Anterior cingulate cortex (tissue), 58 donors: ENCODE results near the gene SCFD2.
"Not testable (repeated sequence)": the region's sequence is repeated elsewhere in the genome, so short reads cannot be mapped to it uniquely, and the experiment has no call there.

Experiments
- DNase-seq, 58 donors: peaks; one replicate each; lab custom pipeline; 2025; lab: John Stamatoyannopoulos, UW

SCFD2 gene

DNA sequence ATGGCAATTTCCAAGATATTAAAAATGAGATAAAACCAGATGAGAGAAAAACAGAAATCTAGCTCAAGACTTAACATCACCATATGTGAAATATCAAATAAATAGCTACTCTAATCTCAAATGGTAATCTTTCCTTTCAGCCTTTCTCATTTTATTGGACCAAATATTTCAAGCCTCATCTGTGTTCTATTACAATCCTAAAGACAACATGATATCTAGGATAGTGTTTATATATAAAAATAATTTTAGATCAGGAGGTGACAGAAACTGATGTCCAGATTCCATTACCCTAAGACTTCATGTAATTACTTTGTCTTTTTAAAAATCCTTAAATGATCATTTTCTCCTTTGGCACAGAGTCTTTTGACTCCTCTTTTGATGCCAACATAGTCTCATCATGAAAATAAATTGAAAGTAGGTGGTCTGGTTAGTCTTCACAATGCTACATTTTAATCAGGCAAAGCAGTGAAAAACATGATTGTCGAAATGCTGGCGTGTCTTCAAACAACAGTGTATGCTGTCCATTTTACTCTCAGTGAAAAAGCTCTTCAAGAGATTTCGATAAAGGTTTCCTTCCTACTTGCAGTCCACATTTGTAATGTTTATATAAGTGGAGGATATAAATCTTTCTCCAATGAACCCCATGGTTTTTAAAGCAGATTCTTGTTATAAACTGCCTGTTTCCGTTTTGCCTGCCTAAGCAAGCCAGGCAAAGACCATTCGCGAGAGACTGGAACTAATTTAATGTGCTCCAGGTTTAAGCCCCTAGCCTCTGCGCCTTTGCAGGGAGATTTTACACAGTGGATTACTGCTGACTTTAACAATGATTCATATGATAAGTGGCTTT, 169.8 kb downstream of the SCFD2 start:
- no peak for DNase-seq

- DNase-seq, result no peak
These were observed 171.1 kb downstream of the SCFD2 start for GRCh38 chr4:53194727-53195126.

DNA sequence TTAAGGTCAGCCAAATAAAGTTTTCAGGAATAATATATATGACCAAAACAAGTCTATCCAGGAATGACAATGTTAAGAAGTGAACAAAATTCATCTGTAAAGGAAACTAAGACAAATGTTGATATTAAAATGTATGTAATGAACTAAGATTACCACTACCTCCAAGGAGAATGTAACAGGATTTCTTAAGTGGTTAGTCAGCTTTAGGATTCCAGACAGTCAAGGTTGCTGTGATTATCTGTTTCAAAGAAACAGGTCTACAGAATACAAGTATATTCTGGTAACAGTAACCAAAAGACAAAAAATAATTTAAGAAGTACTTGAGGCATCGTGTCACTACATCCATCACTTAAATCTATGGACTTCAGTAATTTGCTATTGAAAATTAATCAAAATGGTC, 172.8 kb downstream of the SCFD2 start:
- DNase-seq, result no peak

DNA sequence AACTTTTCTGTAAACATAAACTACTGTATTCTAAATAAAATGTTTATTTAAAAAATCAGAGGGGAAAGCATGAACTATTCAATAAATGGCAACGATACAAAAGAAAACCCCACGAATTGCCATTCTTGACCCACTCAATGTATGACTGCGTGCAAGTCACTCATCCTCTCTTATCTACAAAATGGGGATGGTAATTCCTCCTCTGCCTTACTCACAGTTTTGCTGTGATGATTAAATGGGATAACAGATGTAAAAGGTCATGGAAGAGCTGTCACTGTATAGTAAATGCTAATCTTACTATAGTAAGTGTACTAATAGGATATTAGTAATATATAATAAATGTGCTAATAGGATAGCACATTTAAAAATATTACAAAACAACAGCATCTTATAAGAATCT, 173.4 kb downstream of the SCFD2 start:
- no peak for DNase-seq

- no peak for DNase-seq
These were observed 173.9 kb downstream of the SCFD2 start for GRCh38 chr4:53191997-53192396.

DNA sequence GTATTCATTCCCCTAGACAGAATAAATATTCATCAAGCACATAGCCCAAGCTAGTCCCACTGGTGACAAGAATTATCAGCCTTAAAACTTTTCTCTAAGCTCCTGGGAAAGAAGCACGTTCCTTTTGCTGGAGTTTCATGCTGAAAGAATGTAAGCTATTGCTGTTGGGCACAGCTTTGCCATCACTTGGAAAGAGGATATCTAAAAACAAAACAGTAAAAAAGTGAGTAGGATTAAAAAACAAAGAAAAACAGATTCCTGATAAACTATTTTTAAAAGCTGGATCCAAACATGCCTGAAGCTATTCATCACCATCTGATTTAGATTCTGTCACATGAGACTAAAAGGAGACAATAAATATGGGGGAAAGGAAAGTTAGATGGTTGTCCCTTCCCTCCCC, 176.8 kb downstream of the SCFD2 start:
- no peak for DNase-seq

DNA sequence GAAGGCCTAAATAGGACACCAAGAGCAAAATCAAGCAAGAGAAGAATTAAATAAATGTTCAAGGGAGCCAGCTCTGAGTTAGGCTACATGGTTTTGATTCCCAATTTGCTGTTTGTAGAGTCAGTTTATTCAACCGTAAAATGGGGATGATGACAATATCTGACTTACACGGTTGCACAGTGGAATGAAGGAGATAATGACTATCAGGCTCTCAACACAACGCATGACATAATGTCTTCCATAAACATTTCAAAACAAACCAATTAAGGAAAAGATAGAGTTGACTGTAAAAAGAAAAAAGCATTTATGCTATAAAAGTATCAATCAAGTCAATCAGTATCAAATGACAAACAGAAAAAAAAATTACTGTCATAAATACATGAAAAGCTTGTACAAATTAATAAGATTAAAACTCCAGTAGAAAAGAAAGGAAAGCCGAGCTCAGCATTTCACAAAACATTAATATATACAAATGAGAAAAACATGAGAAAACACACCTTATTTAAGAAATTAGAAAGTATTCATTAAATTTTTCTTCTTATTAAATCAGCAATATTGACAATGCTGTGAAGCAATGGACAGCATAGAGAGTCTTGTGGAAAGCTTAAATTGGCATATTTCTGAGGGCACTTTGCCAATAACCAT, 179.0 kb downstream of the SCFD2 start:
- no peak for DNase-seq

DNA sequence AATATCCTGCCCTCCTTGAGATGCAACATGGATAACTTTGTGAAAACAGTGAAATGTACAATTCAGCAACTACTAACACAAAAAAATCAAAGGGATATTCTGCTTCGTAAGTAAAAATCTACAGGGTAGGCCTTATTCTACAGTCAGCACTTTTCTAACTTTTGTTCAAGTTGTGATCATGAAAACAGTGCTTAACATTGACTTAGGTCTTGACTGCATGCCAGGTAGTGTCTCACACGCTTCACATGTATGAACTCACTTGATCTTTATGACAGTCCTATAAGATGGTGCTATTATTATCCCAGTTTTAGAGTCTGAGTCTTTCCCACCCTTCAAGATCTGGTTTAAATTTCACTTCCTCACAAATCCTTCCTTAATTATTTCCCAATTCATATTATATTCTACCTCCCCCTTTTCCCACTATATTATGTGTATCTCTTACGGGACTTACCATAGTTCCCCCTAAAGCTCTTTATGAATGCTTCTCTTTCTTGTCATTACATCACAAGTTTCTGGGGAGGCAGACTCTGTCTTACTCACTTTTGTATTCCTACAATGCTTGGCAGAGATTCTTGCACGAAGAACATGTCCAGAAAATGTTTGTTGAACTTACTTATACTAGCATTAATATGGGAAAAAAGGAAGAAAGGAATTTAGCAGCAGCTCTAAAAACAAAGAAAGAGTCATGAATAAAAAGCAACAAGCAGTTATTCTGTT, 179.8 kb downstream of the SCFD2 start:
- no peak for DNase-seq

DNA sequence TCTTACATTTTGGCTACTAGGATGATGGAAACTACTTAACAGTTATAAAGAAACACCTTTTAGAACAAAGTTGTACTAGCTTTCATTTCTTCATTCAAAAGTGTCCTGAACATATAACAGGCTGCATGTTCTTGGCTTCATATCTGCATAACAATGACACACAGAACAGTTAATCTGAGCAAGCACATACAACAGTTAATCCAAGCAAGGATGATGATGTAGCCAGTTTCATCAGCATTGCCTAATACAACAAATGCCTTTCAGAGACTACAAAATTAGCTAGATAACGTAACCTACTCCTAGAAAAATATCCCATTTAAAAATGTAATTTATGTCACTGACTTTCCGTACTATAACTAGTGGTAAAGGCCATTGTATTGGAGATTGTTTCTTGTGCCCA, 182.1 kb downstream of the SCFD2 start:
- no peak for DNase-seq

- not testable (repeated sequence) for DNase-seq
These were observed 188.1 kb downstream of the SCFD2 start for GRCh38 chr4:53177751-53178150.

GRCh38 chr4:53175640-53176039, 190.2 kb downstream of the SCFD2 start:
- DNase-seq, result no peak

DNA sequence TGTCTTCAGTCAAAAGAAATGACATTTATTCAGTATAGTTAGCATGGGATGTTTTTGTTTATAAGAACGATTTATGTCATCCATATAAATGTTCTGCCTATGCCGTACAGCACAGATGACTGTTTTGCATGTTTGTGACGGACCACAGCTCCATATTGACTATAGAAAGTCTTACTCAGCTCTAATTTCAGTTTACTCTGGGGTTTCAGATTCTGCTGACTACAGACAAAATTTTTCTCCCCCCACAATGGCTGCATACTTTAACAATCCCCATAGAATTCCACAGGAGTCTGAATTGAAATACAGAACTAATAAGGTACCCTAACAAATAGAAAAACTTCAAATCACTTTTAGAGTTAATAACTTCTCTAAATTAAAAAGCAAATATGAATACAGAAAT, 191.0 kb downstream of the SCFD2 start:
- DNase-seq, result no peak

- DNase-seq, result no peak
These were observed 192.3 kb downstream of the SCFD2 start for GRCh38 chr4:53173576-53173975.

DNA sequence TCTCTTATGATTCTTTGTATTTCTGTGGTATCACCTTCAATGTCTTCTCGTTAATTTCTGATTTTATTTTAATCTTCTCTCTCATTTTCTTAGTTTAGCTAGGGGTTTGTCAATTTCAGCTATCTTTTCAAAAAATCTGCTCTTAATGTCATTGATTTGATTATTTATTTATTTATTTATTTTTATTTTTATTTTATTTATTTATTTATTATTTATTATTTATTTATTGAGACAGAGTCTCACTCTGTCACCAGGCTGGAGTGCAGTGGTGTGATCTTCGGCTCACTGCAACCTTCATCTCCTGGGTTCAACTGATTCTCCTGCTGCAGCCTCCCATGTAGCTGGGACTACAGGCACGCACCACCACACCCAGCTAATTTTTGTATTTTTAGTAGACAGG, 194.1 kb downstream of the SCFD2 start:
- DNase-seq, result no peak

GRCh38 chr4:53169695-53170617, 195.9 kb downstream of the SCFD2 start:
- DNase-seq, result no peak

DNA sequence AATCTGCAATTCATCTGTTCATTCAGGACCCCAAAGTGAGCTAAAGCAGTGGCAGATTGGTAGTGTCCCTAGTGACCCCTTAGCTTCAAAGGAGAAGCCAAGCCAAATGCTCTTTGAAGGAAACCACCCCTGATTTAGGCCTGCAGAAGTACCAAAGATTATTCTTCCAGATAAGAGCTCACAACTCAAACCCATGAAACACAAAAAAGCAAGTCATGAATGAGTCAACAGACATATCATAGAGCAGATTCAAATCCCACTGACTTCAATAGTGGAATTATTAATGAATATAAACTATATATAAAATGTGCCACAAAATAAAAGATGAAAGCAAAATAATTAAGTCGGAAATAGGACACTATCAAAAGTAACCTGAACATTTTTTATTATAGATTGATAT, 197.6 kb downstream of the SCFD2 start:
- DNase-seq, result no peak

DNA sequence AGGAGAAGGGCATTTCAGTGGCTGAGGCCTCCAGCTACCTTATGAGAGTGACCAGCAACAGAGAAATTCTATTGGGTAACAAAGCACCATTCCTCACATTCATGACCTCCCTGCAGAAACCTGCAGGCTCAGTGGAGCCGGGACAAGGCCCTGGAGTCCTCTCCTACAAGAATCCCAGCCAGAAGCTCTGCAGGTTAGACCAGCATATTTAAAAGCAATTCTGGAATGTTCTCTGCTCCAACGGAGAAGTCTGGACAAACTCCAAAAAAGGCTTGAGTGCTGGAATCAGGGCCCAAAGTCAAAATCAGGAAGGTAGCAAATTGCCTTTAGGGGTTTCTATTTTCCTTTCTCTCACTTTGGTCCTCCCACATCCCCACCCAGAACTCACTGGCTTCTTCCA, 202.9 kb downstream of the SCFD2 start:
- DNase-seq, result no peak

DNA sequence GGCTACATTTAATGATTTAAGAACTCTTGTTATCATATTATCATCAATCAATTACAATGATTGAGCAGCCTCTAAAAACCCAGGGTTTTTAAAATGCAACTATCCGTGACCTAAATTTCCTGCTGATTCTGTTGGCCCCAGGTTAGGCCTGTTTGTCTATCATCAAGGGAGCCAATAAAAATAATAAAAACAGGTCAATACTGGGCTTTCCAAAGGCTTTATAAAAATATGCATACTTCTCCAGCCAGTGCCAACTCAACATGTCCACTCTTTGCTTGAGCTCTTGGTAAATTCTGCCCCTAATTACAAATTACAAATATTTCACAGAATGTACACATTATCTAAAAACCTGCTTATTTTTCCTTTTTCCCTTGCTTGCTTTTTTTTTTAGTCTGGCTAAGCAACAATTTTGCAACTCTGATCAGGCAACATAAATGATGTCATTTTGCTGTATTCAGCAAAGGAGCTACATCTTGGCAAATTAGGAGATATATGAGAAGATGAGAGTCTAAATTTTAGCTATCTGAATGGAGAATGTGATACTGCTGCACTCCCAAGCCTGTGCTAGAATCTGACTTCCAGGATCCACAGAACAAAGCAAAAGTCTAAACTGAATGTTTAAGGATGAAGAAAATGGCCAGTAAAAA, 204.0 kb downstream of the SCFD2 start:
- DNase-seq, result no peak

DNA sequence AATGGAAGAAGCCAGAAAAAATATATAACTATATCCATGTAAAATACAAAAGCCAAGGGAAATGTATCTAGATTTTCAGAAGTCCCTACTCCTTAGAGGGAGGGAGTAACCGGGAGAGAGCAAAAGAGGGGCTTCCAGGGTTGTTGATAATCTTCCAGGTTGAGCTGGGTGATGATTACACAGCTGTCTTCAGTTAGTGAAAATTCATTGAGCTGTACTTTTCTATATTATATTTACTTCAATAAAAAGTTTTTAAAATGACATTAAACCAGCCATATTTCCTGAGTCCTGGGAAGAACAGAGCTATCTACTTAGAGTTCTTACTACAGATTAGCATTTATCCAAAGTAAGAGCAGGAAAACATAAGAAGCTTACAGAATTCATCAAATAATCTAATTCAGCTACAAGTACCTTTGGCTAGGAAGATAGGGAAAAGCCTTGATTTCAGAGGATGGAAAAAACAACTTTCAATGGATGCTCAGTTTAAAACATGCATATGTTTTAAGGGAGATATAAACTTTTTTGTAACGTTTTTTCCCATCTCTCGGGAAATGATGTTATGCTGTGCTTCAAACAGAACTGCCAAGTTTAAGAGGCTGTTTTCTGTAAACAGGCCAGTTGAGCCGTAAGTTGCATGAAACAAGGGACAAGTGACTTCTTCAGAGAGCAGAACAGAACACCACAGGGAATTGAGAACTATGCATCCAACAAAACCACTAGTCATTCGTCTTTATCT, 204.6 kb downstream of the SCFD2 start:
- no peak for DNase-seq
